Measurements from ENCODE around the gene ATN1. TPM values are rescaled to one million over a fixed set of nuclear protein-coding genes. Genes with fewer than 3 reads are reported as not detected.
A peak's percentile ranks its signal among the peaks of the same experiment; 100 is the strongest.

ATN1 gene
- total RNA-seq, 1 donor from 2014 or later = 205 TPM

GRCh38 chr12:6952863-6953441 is 25.2 kb downstream of the ATN1 start:
- no peak for DNase-seq (ENCODE audit: low spot score in 2 of 2, unreplicated experiment in 2 of 2)
- no peaks in the 10 kb centered on the region for H3K27me3 Mint-ChIP-seq (ENCODE audit: low read depth)
- no peaks in the 10 kb centered on the region for H3K4me1 Mint-ChIP-seq
- H3K4me3 Mint-ChIP-seq = no peak overlapping the region
- H3K27ac Mint-ChIP-seq = no peak overlapping the region
- no peak for TF ChIP-seq CTCF (IDR thresholded peaks at IDR 0.05; ENCODE audit: unreplicated experiment)
- no peaks in the 10 kb centered on the region for H3K36me3 Mint-ChIP-seq
- H3K9me3 Mint-ChIP-seq = no peaks in the 10 kb centered on the region

GRCh38 chr12:6953442-6954315 is 25.9 kb downstream of the ATN1 start:
- H3K9me3 Mint-ChIP-seq = no peaks in the 10 kb centered on the region
- H3K4me1 Mint-ChIP-seq = no peaks in the 10 kb centered on the region
- no peaks in the 10 kb centered on the region for H3K36me3 Mint-ChIP-seq
- no peaks in the 10 kb centered on the region for H3K27me3 Mint-ChIP-seq (ENCODE audit: low read depth)
- no peak for DNase-seq (ENCODE audit: low spot score in 2 of 2, unreplicated experiment in 2 of 2)
- H3K27ac Mint-ChIP-seq = peak overlapping the region; percentile 62
- no peak overlapping the region for H3K4me3 Mint-ChIP-seq
- no peak for TF ChIP-seq CTCF (IDR thresholded peaks at IDR 0.05; ENCODE audit: unreplicated experiment)

- no peaks in the 10 kb centered on the region for H3K4me1 Mint-ChIP-seq
- peak overlapping the region; percentile 62 for H3K27ac Mint-ChIP-seq
- DNase-seq (ENCODE audit: low spot score in 2 of 2, unreplicated experiment in 2 of 2) = no peak
- TF ChIP-seq CTCF (IDR thresholded peaks at IDR 0.05; ENCODE audit: unreplicated experiment) = no peak
- H3K9me3 Mint-ChIP-seq = no peaks in the 10 kb centered on the region
- H3K36me3 Mint-ChIP-seq = no peaks in the 10 kb centered on the region
- no peak overlapping the region for H3K4me3 Mint-ChIP-seq
- no peaks in the 10 kb centered on the region for H3K27me3 Mint-ChIP-seq (ENCODE audit: low read depth)
Observed at GRCh38 chr12:6954316-6955107, 26.8 kb downstream of the ATN1 start.

GRCh38 chr12:6955108-6956020 is 27.6 kb downstream of the ATN1 start:
- H3K27me3 Mint-ChIP-seq (ENCODE audit: low read depth) = no peaks in the 10 kb centered on the region
- H3K9me3 Mint-ChIP-seq = no peaks in the 10 kb centered on the region
- no peak overlapping the region for H3K27ac Mint-ChIP-seq
- H3K4me1 Mint-ChIP-seq = no peaks in the 10 kb centered on the region
- DNase-seq (ENCODE audit: low spot score in 2 of 2, unreplicated experiment in 2 of 2) = no peak
- no peak for TF ChIP-seq CTCF (IDR thresholded peaks at IDR 0.05; ENCODE audit: unreplicated experiment)
- no peak overlapping the region for H3K4me3 Mint-ChIP-seq
- H3K36me3 Mint-ChIP-seq = no peaks in the 10 kb centered on the region
